Esophagus muscularis mucosa (tissue), 3 donors: ENCODE measurements around the gene GPATCH11.

Experiments
- CTCF ChIP-seq, 3 experiments: fragments of 200-600 bp in 2 of 3; fragments of 450-650 bp in 1 of 3; sonication (generic) in 2 of 3; IDR thresholded peaks; one replicate each; pipeline ENCODE4 v1.5.1; 2017 to 2019; ENCODE audit warnings: antibody characterized with exemption in 3 of 3, mild to moderate bottlenecking in 2 of 3, moderate library complexity in 1 of 3
- POLR2AphosphoS5 ChIP-seq, 2 donors: sonication (generic); formaldehyde crosslinking; IDR thresholded peaks; one replicate each; pipeline ENCODE4 v1.6.1; 2017; ENCODE audit warnings: antibody characterized with exemption in 2 of 2

- TF ChIP-seq CTCF (IDR thresholded peaks at IDR 0.05) (no peak), POLR2AphosphoS5 (IDR thresholded peaks at IDR 0.05) (no peak)
These were observed 31.6 kb upstream of the GPATCH11 start for GRCh38 chr2:37052600-37053332.
